ENCODE results near the gene TBC1D9B. TPM values are rescaled to one million over a fixed set of nuclear protein-coding genes. Genes with fewer than 3 reads are reported as not detected.

TBC1D9B gene
- total and polyA plus RNA-seq, 9 of the 15 experiments (the other 6 are each of a cell fraction or from before 2014, with no cell fraction given) = 2.9 to 59.1 (median 33.5) TPM

DNA sequence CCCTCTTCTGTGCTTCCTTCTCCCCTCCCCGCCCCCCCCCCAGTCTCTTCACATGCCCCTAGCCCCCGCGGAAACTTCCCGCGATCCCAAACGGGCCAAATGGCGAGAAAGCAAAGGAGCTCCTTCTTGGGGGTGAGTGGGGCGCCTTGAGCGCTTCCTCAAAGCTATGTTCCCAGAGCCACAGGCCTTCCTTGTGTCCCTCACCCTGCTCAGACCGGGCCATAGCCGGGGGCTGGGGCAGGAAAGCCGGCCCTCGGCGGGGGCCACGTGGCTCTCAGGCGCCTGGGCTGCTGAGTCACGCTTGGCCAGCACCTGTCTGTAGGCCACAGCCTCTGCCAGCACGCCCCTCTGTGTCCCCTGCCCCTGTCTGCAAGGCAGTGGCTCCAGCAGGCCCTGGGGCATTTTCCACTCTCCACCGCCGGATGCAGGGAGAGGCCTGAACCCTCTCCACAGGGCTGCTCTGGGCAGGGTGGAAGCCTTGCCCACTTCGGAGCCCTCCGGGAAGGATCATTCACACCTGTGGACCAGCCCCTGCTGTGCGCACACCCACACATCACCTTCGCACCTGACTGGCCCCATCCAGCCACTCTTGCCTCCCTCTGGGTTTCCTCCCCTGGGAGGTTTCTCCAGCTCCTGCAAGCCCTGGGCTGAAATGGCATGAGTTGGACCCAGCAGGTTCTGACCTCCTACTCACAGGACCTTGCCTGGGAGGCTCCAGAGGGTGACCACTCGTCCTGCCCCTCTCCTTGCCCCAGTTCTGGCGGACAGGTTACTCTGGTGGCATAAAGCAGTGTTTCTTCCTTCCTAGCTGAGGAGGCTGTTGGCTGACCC is 88.2 kb downstream of the TBC1D9B start (continued):
- TF ChIP-seq NFIC (IDR thresholded peaks at IDR 0.05) (peak; percentile 12; the same call in 1 of the 2 replicates), TFAM (CRISPR knock-in tag; conservative IDR thresholded peaks at IDR 0.05) (no peak), ZNF282 (CRISPR knock-in tag; IDR thresholded peaks at IDR 0.05) (no peak), ZNF644 (tag; IDR thresholded peaks at IDR 0.05; ENCODE audit: low read depth) (peak; percentile 93), RBFOX2 (IDR thresholded peaks at IDR 0.05; ENCODE audit: low read depth, low read length) (peak; percentile 77), SMARCA5 (IDR thresholded peaks at IDR 0.05) (no peak), KAT8 (IDR thresholded peaks at IDR 0.05; ENCODE audit: low read depth) (no peak), ZNF239 (CRISPR knock-in tag; IDR thresholded peaks at IDR 0.05) (peak; percentile 80), KAT7 (CRISPR knock-in tag; IDR thresholded peaks at IDR 0.05; ENCODE audit: borderline replicate concordance) (no peak), ZNF354B (CRISPR knock-in tag; IDR thresholded peaks at IDR 0.05) (peak; percentile 78), HSF4 (CRISPR knock-in tag; IDR thresholded peaks at IDR 0.05; ENCODE audit: borderline replicate concordance) (peak; percentile 92; the same call in 1 of the 2 replicates), MXI1 (IDR thresholded peaks at IDR 0.05; ENCODE audit: low read depth, low read length) (0 out of 2 replicates have a peak, but pooled peaks have one; percentile 2), TCF7 (IDR thresholded peaks at IDR 0.05; ENCODE audit: borderline replicate concordance) (no peak), ZNF408 (CRISPR knock-in tag; IDR thresholded peaks at IDR 0.05; ENCODE audit: low read depth) (no peak), KDM5B (IDR thresholded peaks at IDR 0.05; ENCODE audit: insufficient replicate concordance, low read depth, low read length) (no peak), MEF2A (IDR thresholded peaks at IDR 0.05; ENCODE audit: control insufficient read depth, low read depth, low read length) (0 out of 2 replicates have a peak, but pooled peaks have one; percentile 0)
- TF ChIP-seq, protein P1, sequence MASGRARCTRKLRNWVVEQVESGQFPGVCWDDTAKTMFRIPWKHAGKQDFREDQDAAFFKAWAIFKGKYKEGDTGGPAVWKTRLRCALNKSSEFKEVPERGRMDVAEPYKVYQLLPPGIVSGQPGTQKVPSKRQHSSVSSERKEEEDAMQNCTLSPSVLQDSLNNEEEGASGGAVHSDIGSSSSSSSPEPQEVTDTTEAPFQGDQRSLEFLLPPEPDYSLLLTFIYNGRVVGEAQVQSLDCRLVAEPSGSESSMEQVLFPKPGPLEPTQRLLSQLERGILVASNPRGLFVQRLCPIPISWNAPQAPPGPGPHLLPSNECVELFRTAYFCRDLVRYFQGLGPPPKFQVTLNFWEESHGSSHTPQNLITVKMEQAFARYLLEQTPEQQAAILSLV (tag; IDR thresholded peaks at IDR 0.05) = peak; percentile 56; the same call in 1 of the 2 replicates
- TF ChIP-seq, protein P2, sequence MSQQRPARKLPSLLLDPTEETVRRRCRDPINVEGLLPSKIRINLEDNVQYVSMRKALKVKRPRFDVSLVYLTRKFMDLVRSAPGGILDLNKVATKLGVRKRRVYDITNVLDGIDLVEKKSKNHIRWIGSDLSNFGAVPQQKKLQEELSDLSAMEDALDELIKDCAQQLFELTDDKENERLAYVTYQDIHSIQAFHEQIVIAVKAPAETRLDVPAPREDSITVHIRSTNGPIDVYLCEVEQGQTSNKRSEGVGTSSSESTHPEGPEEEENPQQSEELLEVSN (IDR thresholded peaks at IDR 0.05; ENCODE audit: borderline replicate concordance in 1 of 2, extremely low read depth in 1 of 2, insufficient read depth in 1 of 2, insufficient read length in 1 of 2, low read depth in 1 of 2, low read length in 1 of 2, poor library complexity in 1 of 2, severe bottlenecking in 1 of 2) = peak; percentile 91 to 93
- TF ChIP-seq, protein P3, sequence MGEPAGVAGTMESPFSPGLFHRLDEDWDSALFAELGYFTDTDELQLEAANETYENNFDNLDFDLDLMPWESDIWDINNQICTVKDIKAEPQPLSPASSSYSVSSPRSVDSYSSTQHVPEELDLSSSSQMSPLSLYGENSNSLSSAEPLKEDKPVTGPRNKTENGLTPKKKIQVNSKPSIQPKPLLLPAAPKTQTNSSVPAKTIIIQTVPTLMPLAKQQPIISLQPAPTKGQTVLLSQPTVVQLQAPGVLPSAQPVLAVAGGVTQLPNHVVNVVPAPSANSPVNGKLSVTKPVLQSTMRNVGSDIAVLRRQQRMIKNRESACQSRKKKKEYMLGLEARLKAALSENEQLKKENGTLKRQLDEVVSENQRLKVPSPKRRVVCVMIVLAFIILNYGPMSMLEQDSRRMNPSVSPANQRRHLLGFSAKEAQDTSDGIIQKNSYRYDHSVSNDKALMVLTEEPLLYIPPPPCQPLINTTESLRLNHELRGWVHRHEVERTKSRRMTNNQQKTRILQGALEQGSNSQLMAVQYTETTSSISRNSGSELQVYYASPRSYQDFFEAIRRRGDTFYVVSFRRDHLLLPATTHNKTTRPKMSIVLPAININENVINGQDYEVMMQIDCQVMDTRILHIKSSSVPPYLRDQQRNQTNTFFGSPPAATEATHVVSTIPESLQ (CRISPR knock-in tag; IDR thresholded peaks at IDR 0.05) = no peak; the same call in 1 of the 2 replicates
- TF ChIP-seq, protein P4, sequence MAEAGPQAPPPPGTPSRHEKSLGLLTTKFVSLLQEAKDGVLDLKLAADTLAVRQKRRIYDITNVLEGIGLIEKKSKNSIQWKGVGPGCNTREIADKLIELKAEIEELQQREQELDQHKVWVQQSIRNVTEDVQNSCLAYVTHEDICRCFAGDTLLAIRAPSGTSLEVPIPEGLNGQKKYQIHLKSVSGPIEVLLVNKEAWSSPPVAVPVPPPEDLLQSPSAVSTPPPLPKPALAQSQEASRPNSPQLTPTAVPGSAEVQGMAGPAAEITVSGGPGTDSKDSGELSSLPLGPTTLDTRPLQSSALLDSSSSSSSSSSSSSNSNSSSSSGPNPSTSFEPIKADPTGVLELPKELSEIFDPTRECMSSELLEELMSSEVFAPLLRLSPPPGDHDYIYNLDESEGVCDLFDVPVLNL (CRISPR knock-in tag; IDR thresholded peaks at IDR 0.05; ENCODE audit: low read depth) = no peak
- TF ChIP-seq, protein P5, sequence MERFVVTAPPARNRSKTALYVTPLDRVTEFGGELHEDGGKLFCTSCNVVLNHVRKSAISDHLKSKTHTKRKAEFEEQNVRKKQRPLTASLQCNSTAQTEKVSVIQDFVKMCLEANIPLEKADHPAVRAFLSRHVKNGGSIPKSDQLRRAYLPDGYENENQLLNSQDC (CRISPR knock-in tag; IDR thresholded peaks at IDR 0.05) = no peak

Measured in K562 (cell line).